Calu3 (cell line): Measurements from ENCODE around the gene MRPL33. TPM values are rescaled to one million over a fixed set of nuclear protein-coding genes. Genes with fewer than 3 reads are reported as not detected.

Experiments used
- BruUV-seq: library from RNA; stranded (reverse); fragments of 400-500 nt; replicated peaks from 2 replicates; lab custom pipeline; 2021; lab: Mats Ljungman, UMichigan
- CTCF ChIA-PET: fragments of 300-600 bp; sonication (Branson Sonifier 250); formaldehyde crosslinking; loops from one replicate; lab custom pipeline; 2022; ENCODE audit warnings: antibody characterized with exemption; lab: Charles Lee
- DNase-seq: peaks from one replicate; pipeline ENCODE4 v3.0.0; 2022
- H3K27ac Mint-ChIP-seq: one replicate; pipeline ENCODE4 v1.8.0; 2022; ENCODE audit warnings: mixed read lengths; ENCODE audit not compliant: unreplicated experiment
- H3K27me3 Mint-ChIP-seq: one replicate; pipeline ENCODE4 v1.8.0; 2022; ENCODE audit warnings: mixed read lengths; ENCODE audit not compliant: unreplicated experiment
- H3K36me3 Mint-ChIP-seq: one replicate; pipeline ENCODE4 v1.8.0; 2022; ENCODE audit warnings: mild to moderate bottlenecking, moderate library complexity, mixed read lengths; ENCODE audit not compliant: insufficient read depth, unreplicated experiment
- H3K4me1 Mint-ChIP-seq: one replicate; pipeline ENCODE4 v1.8.0; 2022; ENCODE audit warnings: mild to moderate bottlenecking, low read depth, mixed read lengths; ENCODE audit not compliant: unreplicated experiment
- H3K4me3 Mint-ChIP-seq: one replicate; pipeline ENCODE4 v1.8.0; 2022; ENCODE audit warnings: mild to moderate bottlenecking, low read depth, moderate library complexity, mixed read lengths; ENCODE audit not compliant: unreplicated experiment
- H3K9me3 Mint-ChIP-seq: one replicate; pipeline ENCODE4 v1.8.0; 2022; ENCODE audit warnings: low read depth, mixed read lengths; ENCODE audit not compliant: unreplicated experiment
- intact Hi-C: fragments of 100-400 bp; cut with micrococcal nuclease; formaldehyde crosslinking; loops from one replicate; pipeline ENCODE4 v1.10.0; 2022; ENCODE audit not compliant: unreplicated experiment
- total RNA-seq: library from RNA; stranded (reverse); gene quantifications from 2 replicates; pipeline ENCODE4 v1.2.3, GENCODE V29; 2022
- TF ChIP-seq, protein P1 (sequence below): fragments of 200-600 bp; IDR thresholded peaks from one replicate; pipeline ENCODE4 v1.8.0; 2022; ENCODE audit warnings: antibody characterized with exemption; ENCODE audit not compliant: unreplicated experiment

Gene MRPL33
- total RNA-seq, 1 experiment from 2014 or later = 82.9 TPM

DNA sequence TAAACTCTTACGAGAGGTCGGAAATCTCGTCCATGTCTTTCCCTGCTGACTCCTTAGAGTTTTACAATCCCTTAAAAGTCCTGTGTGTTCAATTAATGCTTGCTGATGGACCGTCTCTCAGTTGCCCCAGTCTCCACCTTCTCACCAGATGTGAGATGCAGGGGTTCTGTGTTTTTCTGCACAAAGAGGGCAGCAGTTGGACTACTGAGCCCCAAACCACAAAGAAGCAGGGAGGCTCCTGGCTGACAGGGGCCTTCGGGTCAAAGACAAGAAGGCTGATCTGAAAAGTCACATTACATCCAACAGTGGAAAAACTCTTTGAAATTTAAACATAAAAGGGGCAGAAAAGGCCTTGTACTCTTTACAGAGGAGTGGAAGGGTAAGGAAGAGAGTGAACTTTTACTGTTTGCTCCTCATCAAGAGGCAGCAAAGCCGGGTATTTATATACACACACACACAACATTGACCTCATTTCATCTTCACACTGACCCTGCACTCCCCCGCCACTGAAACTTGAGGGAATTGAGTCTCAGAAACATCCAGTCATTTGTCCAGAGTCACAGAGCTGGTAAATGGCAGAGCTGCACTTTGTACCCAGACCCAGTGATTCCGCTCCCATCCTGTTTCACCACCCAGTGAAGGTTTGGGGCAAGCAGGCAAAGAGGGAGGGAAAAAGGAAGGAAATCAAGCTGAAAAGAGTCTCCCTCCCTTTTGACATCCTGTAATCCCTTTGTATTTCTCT, 23.7 kb downstream of the MRPL33 start:
- peaks cover 76% of the 10 kb centered on the region for H3K4me1 Mint-ChIP-seq
- intact Hi-C loops = loop anchor here (10.0 kb wide), 1 partner anchor 130 kb away; no protein-coding TSS in a partner anchor
- peak overlapping the region; percentile 49 for H3K27ac Mint-ChIP-seq
- BruUV-seq = no TSS peak
- DNase-seq = no peak
- no peak overlapping the region for H3K4me3 Mint-ChIP-seq
- CTCF ChIA-PET = interaction anchor here (0.7 kb wide), 1 partner anchor 361 kb away, joined by 3 read pairs; no protein-coding TSS in a partner anchor
- TF ChIP-seq, protein P1, sequence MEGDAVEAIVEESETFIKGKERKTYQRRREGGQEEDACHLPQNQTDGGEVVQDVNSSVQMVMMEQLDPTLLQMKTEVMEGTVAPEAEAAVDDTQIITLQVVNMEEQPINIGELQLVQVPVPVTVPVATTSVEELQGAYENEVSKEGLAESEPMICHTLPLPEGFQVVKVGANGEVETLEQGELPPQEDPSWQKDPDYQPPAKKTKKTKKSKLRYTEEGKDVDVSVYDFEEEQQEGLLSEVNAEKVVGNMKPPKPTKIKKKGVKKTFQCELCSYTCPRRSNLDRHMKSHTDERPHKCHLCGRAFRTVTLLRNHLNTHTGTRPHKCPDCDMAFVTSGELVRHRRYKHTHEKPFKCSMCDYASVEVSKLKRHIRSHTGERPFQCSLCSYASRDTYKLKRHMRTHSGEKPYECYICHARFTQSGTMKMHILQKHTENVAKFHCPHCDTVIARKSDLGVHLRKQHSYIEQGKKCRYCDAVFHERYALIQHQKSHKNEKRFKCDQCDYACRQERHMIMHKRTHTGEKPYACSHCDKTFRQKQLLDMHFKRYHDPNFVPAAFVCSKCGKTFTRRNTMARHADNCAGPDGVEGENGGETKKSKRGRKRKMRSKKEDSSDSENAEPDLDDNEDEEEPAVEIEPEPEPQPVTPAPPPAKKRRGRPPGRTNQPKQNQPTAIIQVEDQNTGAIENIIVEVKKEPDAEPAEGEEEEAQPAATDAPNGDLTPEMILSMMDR = no peak
- no peaks in the 10 kb centered on the region for H3K27me3 Mint-ChIP-seq
- peaks cover 3% of the 10 kb centered on the region for H3K9me3 Mint-ChIP-seq
- peaks cover 6% of the 10 kb centered on the region for H3K36me3 Mint-ChIP-seq

DNA sequence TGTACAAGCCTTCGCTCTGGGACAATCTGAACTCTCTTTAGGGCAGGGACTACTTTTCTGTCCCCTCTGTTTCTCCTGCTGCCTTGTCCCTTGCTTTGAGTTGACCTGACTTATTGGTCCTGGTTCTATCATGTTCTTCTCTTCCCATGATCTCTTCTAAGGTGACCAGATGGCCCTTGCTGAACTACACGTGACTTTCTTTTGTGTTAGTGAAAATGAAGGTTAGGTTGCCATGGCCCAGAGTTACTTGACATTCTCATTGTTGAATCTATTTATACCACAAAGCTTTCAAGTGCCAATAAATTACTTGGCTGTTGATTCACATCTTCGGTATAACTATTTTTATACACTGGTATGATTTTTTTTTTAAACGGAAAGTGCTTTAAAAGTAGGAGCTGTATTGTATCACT, 24.4 kb downstream of the MRPL33 start:
- BruUV-seq = no TSS peak
- CTCF ChIA-PET = interaction anchor here (0.7 kb wide), 1 partner anchor 361 kb away, joined by 3 read pairs; no protein-coding TSS in a partner anchor
- Mint-ChIP-seq H3K9me3 (peaks cover 3% of the 10 kb centered on the region), H3K36me3 (peaks cover 6% of the 10 kb centered on the region), H3K4me1 (peaks cover 82% of the 10 kb centered on the region), H3K4me3 (no peak overlapping the region), H3K27ac (peak overlapping the region; percentile 49), H3K27me3 (no peaks in the 10 kb centered on the region)
- TF ChIP-seq, protein P1 = no peak
- intact Hi-C loops = loop anchor here (10.0 kb wide), 1 partner anchor 129 kb away; no protein-coding TSS in a partner anchor
- DNase-seq = no peak

DNA sequence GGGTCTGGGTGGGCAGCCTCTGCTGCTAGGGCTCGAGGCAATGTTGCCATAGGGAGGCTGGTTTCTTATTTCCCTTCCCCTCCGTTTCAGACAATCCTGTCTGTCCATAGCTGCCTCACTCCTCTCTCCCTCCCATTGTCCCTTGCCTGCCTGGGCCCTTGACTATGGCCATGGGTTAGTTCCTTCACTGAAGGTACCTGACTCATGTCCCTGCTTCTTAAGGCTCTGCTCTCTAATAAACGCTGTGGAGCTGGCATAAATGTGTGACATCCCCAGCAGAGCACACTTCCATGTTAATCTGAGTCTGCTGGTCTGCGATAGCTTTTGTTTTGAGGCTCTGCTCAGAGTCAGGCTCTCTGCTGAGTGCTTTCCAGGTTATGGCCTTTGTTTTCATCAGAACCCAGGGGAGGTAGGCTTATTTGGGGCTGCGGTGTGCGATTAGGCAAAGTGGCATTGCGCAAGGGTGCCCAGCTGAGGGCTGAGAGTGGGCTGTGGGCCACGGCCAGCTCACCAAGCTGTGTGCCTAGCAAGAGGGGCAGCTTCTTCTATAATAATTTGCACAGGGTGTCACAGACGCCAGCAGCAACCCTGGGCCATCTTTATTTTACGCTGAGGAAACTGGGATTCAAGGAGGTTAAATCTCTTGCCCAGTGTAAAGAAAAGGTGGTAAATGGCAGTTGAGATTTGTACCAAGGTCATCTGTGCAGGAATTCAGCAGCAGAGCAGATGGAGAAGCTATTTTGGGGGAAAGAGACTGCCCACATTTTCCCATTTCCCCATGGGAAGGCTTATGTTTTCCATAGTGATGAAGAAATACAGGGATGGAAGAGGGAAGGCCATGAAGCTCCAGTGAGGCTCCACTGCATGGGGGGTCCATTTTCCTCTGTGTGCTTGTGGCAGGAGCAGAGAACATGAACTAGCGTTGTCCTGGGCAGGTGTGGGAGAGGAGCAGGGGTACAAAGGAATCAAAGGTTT, 25.6 kb downstream of the MRPL33 start:
- DNase-seq = no peak
- H3K4me3 Mint-ChIP-seq = no peak overlapping the region
- peaks cover 3% of the 10 kb centered on the region for H3K9me3 Mint-ChIP-seq
- H3K27ac Mint-ChIP-seq = peak overlapping the region; percentile 27
- peaks cover 74% of the 10 kb centered on the region for H3K4me1 Mint-ChIP-seq
- H3K27me3 Mint-ChIP-seq = no peaks in the 10 kb centered on the region
- no TSS peak for BruUV-seq
- intact Hi-C loops = loop anchor here (10.0 kb wide), 1 partner anchor 128 kb away; no protein-coding TSS in a partner anchor
- TF ChIP-seq, protein P1 = no peak
- peaks cover 6% of the 10 kb centered on the region for H3K36me3 Mint-ChIP-seq
- CTCF ChIA-PET = no interaction called here

DNA sequence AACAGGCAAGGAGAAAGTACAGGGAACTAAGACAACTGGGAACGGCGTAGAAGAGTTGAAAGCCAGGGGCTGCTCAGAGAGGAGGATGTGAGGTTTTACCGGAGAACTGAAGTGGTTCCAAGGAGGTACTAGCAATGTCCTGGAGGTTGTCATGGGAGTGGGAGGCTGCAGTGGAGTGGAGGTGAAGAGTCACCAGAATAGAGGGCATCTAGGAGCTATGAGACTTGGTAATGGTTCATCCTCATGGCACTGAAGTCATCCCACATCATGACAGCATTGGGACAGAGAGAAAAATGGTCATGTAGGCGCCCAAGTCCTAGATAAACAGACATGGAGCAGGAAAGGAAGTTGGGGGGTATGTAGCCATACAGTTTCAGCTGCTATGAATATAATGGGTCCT, 26.3 kb downstream of the MRPL33 start:
- peaks cover 6% of the 10 kb centered on the region for H3K36me3 Mint-ChIP-seq
- TF ChIP-seq, protein P1 = no peak
- DNase-seq = no peak
- peaks cover 66% of the 10 kb centered on the region for H3K4me1 Mint-ChIP-seq
- no peak overlapping the region for H3K4me3 Mint-ChIP-seq
- H3K27me3 Mint-ChIP-seq = no peaks in the 10 kb centered on the region
- intact Hi-C loops = loop anchor here (10.0 kb wide), 1 partner anchor 127 kb away; no protein-coding TSS in a partner anchor
- H3K9me3 Mint-ChIP-seq = no peaks in the 10 kb centered on the region
- no TSS peak for BruUV-seq
- CTCF ChIA-PET = no interaction called here
- peak overlapping the region; percentile 27 for H3K27ac Mint-ChIP-seq
